Measurements from ENCODE around the gene CTBP1.

CTBP1 gene

GRCh38 chr4:1290165-1290977, 41.4 kb upstream of the CTBP1 start:
- peak overlapping the region; percentile 79 for H3K4me3 ChIP-seq (replicated peaks; ENCODE audit: low read depth, low read length)
- no peak for TF ChIP-seq CTCF (IDR thresholded peaks at IDR 0.05; ENCODE audit: low read length, missing control alignments)
- no peak for DNase-seq (ENCODE audit: low read depth)

- peak; percentile 96 for DNase-seq (ENCODE audit: low read depth)
- H3K4me3 ChIP-seq (replicated peaks; ENCODE audit: low read depth, low read length): peak within 1 kb of the TSS; percentile 79
- no peak for TF ChIP-seq CTCF (IDR thresholded peaks at IDR 0.05; ENCODE audit: low read length, missing control alignments)
These were observed 40.6 kb upstream of the CTBP1 start, which contains the start of gene MAEA for GRCh38 chr4:1289207-1290164. Gene MAEA, plus strand, starts transcription at chr4:1289891. Its CDS starts 23 bp downstream, at chr4:1289914.

- DNase-seq (ENCODE audit: low read depth): no peak
- H3K4me3 ChIP-seq (replicated peaks; ENCODE audit: low read depth, low read length): peak overlapping the region; percentile 79
- no peak for TF ChIP-seq CTCF (IDR thresholded peaks at IDR 0.05; ENCODE audit: low read length, missing control alignments)
These were observed 39.9 kb upstream of the CTBP1 start for GRCh38 chr4:1288786-1289185.

- peak; percentile 8 for DNase-seq (ENCODE audit: low read depth)
- no peak overlapping the region for H3K4me3 ChIP-seq (replicated peaks; ENCODE audit: low read depth, low read length)
- no peak for TF ChIP-seq CTCF (IDR thresholded peaks at IDR 0.05; ENCODE audit: low read length, missing control alignments)
These were observed 37.0 kb upstream of the CTBP1 start for GRCh38 chr4:1285790-1286553.

GRCh38 chr4:1285151-1285789, 36.3 kb upstream of the CTBP1 start:
- no peak overlapping the region for H3K4me3 ChIP-seq (replicated peaks; ENCODE audit: low read depth, low read length)
- DNase-seq (ENCODE audit: low read depth): no peak
- no peak for TF ChIP-seq CTCF (IDR thresholded peaks at IDR 0.05; ENCODE audit: low read length, missing control alignments)

GRCh38 chr4:1283711-1284110, 34.8 kb upstream of the CTBP1 start:
- H3K4me3 ChIP-seq (replicated peaks; ENCODE audit: low read depth, low read length): no peak overlapping the region
- no peak for DNase-seq (ENCODE audit: low read depth)
- no peak for TF ChIP-seq CTCF (IDR thresholded peaks at IDR 0.05; ENCODE audit: low read length, missing control alignments)

All from fibroblast of pulmonary artery (primary cell).